Uterus (tissue), 2 donors: ENCODE measurements around the gene FADD.

ENCODE experiments used
- CTCF ChIP-seq, 4 experiments: fragments of 200-600 bp in 2 of 4; fragments of 450-650 bp in 2 of 4; sonication (generic) in 2 of 4; IDR thresholded peaks; one replicate each; pipeline ENCODE4 v1.5.1; 2016 to 2019; ENCODE audit warnings: antibody characterized with exemption in 4 of 4, mild to moderate bottlenecking in 2 of 4, moderate library complexity in 1 of 4
- POLR2A ChIP-seq, 2 donors: fragments of 450-650 bp; IDR thresholded peaks; one replicate each; pipeline ENCODE4 v1.6.1; 2016; ENCODE audit warnings: antibody characterized with exemption in 2 of 2, mild to moderate bottlenecking in 1 of 2, moderate library complexity in 1 of 2

- TF ChIP-seq CTCF (IDR thresholded peaks at IDR 0.05) (no peak), POLR2A (IDR thresholded peaks at IDR 0.05) (no peak)
These were observed 29.9 kb downstream of the FADD start for GRCh38 chr11:70233034-70233433.
